ENCODE data around the gene SBF2.

DNA sequence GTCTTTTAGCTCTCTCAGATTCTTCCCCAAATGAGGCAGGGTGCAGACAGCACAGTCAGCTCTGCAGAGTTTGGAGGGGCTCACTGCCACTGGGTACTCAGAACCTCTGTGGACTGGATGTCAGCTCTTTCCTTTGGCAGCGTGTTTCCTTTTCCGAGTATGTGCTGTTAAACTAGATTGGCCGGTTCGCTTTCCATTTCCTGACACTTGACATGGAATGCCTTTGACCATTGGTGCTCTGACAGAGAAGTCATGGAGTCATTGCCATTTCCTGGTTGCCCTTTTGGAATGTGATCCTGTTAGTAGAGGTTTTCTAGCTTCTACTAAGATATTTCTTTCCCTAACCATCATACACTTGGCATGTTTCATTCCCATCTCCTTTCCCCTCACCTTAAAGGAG is 543.5 kb downstream of the SBF2 start:
- TF ChIP-seq, protein P1, sequence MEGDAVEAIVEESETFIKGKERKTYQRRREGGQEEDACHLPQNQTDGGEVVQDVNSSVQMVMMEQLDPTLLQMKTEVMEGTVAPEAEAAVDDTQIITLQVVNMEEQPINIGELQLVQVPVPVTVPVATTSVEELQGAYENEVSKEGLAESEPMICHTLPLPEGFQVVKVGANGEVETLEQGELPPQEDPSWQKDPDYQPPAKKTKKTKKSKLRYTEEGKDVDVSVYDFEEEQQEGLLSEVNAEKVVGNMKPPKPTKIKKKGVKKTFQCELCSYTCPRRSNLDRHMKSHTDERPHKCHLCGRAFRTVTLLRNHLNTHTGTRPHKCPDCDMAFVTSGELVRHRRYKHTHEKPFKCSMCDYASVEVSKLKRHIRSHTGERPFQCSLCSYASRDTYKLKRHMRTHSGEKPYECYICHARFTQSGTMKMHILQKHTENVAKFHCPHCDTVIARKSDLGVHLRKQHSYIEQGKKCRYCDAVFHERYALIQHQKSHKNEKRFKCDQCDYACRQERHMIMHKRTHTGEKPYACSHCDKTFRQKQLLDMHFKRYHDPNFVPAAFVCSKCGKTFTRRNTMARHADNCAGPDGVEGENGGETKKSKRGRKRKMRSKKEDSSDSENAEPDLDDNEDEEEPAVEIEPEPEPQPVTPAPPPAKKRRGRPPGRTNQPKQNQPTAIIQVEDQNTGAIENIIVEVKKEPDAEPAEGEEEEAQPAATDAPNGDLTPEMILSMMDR (IDR thresholded peaks at IDR 0.05), result no peak
- TF ChIP-seq POLR2A (IDR thresholded peaks at IDR 0.05), result no peak
